ENCODE measurements around the gene CLRN3.

CLRN3 gene

DNA sequence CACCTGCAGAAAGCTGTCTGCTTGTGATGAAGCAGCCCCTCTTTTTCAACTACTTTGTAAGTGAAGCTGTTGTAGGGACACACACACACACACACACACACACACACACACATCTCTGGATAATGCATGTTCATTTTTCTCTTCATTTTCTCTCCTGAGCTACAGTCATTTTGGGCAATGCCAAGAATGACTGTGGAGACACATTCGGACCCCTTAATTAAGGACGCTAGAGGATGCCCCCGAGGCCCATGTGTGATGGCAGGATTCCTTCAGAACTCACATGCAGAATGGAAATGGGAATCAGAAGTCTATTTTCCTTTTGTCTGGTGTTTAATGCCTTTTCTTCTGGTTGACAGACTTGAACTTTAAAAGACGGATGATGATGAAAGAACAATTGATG is 56.6 kb downstream of the CLRN3 start:
- DNase-seq = no peak

GRCh38 chr10:127834791-127835190 is 58.0 kb downstream of the CLRN3 start:
- DNase-seq = no peak

GRCh38 chr10:127834221-127834620 is 58.5 kb downstream of the CLRN3 start:
- no peak for DNase-seq

- no peak for DNase-seq
These were observed 58.9 kb downstream of the CLRN3 start for GRCh38 chr10:127833804-127834203.

- DNase-seq = no peak
These were observed 60.2 kb downstream of the CLRN3 start for GRCh38 chr10:127832501-127832900.

DNA sequence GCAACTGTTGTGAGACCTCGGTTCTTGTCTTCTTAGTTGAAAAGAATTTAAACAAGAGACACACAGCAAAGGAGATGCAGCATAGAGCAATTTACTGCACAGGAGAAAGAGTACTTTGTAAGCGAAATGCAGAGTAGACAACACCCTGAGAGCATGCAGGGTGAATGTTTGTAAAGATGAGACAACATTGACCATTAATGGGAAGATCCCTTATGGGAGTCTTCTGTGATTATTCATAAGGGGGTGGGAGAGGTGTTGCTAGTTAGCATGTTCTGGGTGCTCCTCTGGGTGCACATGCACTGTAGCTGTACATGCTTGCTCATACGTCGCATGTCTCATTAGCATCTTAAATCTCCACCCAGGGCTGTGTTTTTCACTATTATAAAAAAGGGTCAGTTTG is 62.3 kb downstream of the CLRN3 start:
- no peak for DNase-seq
